Subcutaneous abdominal adipose tissue (tissue), 5 donors: ENCODE results near the gene NRIP1.

Experiments
- H3K27ac ChIP-seq: one replicate; pipeline ENCODE4 v1.7.0; 2013; ENCODE audit warnings: low read depth, mild to moderate bottlenecking, inconsistent platforms, low read length, moderate library complexity
- H3K27me3 ChIP-seq, 5 donors: one replicate each; pipeline ENCODE4 v1.7.0; 2013; ENCODE audit warnings: low read length in 5 of 5, inconsistent platforms in 1 of 5; ENCODE audit not compliant: control insufficient read depth in 5 of 5, insufficient read depth in 4 of 5
- H3K36me3 ChIP-seq, 5 donors: one replicate each; pipeline ENCODE4 v1.7.0; 2013; ENCODE audit warnings: low read length in 5 of 5; ENCODE audit not compliant: control insufficient read depth in 5 of 5, insufficient read depth in 5 of 5
- H3K4me1 ChIP-seq, 5 donors: one replicate each; pipeline ENCODE4 v1.7.0; 2013; ENCODE audit warnings: low read length in 5 of 5, mild to moderate bottlenecking in 3 of 5, moderate library complexity in 1 of 5; ENCODE audit not compliant: control insufficient read depth in 5 of 5, insufficient read depth in 5 of 5
- H3K4me3 ChIP-seq, 5 donors: one replicate each; pipeline ENCODE4 v1.7.0; 2013; ENCODE audit warnings: low read length in 5 of 5, low read depth in 1 of 5
- H3K9ac ChIP-seq, 5 donors: one replicate each; pipeline ENCODE4 v1.7.0; 2013; ENCODE audit warnings: low read length in 5 of 5, mild to moderate bottlenecking in 4 of 5, moderate library complexity in 3 of 5
- H3K9me3 ChIP-seq, 5 donors: one replicate each; pipeline ENCODE4 v1.7.0; 2013; ENCODE audit warnings: low read length in 5 of 5; ENCODE audit not compliant: control insufficient read depth in 5 of 5
- donor health status: healthy.
- donor health status: healthy.
- donor health status: healthy.
- donor health status: healthy.
- donor health status: healthy.

The NRIP1 gene

DNA sequence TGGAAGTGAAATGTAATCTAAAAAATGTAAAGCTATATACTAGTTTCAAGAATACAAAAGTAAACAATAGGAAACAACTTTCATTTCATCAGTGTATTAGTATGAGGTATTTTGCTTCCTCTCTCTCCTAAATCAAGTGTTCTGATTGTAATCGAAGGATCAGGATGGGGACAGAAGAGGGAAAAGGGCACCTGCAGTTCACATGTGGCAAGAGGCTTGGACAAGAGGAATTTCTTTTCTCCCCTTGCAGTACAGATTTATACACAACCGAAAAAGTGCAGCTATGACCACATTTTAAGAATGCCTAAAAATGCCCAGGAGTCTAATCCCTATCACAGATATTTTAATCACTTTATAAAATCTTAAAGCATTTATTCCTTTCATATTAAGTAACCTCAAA lies 63.7 kb downstream of the NRIP1 start:
- Histone ChIP-seq H3K9me3 (no peaks in the 10 kb centered on the region), H3K4me1 (peaks cover 0 to 48% (median 25%) of the 10 kb centered on the region in 5 donors), H3K4me3 (no peak overlapping the region), H3K36me3 (peaks cover 0 to 2% (median 0%) of the 10 kb centered on the region in 5 donors), H3K9ac (no peak overlapping the region), H3K27me3 (no peaks in the 10 kb centered on the region), H3K27ac (peak overlapping the region; percentile 21)

DNA sequence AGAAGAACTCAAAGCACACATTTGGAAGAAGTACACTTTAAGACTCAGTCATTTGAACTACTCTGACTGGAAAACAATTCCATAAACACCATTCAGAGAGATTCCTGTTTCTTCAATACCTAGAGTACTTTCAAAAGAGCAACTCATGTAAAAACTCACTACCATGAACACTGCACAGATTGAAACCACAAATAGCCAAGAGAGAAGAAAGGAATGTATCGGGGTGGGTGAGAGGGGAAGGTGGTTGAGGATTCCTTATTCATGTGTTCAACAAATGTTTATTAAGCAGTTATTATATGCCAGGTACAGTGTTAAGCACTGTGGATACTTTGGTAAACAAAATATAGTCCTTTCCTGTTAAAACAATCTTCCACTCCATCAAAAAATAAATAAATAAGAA lies 64.7 kb downstream of the NRIP1 start:
- Histone ChIP-seq H3K27me3 (no peaks in the 10 kb centered on the region), H3K4me1 (peaks cover 0 to 47% (median 26%) of the 10 kb centered on the region in 5 donors), H3K9ac (no peak overlapping the region), H3K27ac (peak overlapping the region; percentile 21), H3K36me3 (peaks cover 0 to 2% (median 0%) of the 10 kb centered on the region in 5 donors), H3K9me3 (no peaks in the 10 kb centered on the region), H3K4me3 (no peak overlapping the region)

DNA sequence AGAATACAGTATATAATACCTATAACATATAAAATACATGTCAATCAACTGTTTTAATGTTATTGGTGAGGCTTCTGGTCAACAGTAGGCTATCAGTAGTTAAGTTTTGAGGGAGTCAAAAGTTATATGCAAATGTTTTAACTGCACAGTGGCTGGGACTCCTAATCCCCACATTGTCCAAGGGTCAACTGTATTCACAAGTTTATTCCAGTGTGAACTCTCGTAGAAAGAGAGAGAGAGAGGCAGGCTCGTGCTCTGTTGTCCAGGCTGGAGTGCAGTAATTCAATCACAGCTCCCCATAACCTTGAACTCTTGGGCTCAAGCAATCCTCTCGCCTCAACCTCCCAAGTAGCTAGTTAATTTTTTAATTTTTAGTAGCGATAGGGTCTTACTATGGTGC lies 66.0 kb downstream of the NRIP1 start:
- peaks cover 0 to 2% (median 0%) of the 10 kb centered on the region in 5 donors for H3K36me3 ChIP-seq
- no peaks in the 10 kb centered on the region for H3K27me3 ChIP-seq
- H3K4me3 ChIP-seq: no peak overlapping the region
- H3K27ac ChIP-seq: peak overlapping the region; percentile 21
- H3K9me3 ChIP-seq: no peaks in the 10 kb centered on the region
- peaks cover 0 to 46% (median 28%) of the 10 kb centered on the region in 5 donors for H3K4me1 ChIP-seq
- no peak overlapping the region for H3K9ac ChIP-seq

DNA sequence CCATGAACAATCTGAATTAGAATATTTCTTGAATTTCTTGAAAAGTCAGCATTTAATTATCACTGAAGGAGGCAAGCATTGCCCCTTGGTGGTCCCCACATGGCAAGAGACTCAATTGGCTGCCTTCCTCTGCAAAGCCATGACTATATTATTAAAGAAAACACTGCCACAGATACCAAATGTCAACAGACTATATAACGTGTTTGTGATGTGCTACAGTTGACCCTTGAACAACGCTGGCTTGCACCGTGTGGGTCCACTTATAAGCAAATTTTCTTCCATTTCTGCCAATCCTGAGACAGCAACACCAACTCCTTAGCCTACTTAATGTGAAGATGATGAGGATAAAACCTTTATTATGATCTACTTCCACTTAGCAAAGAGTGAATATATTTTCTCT lies 66.5 kb downstream of the NRIP1 start:
- no peaks in the 10 kb centered on the region for H3K36me3 ChIP-seq
- peaks cover 0 to 46% (median 28%) of the 10 kb centered on the region in 5 donors for H3K4me1 ChIP-seq
- no peak overlapping the region for H3K27ac ChIP-seq
- H3K9me3 ChIP-seq: no peaks in the 10 kb centered on the region
- H3K4me3 ChIP-seq: no peak overlapping the region
- H3K9ac ChIP-seq: no peak overlapping the region
- no peaks in the 10 kb centered on the region for H3K27me3 ChIP-seq

DNA sequence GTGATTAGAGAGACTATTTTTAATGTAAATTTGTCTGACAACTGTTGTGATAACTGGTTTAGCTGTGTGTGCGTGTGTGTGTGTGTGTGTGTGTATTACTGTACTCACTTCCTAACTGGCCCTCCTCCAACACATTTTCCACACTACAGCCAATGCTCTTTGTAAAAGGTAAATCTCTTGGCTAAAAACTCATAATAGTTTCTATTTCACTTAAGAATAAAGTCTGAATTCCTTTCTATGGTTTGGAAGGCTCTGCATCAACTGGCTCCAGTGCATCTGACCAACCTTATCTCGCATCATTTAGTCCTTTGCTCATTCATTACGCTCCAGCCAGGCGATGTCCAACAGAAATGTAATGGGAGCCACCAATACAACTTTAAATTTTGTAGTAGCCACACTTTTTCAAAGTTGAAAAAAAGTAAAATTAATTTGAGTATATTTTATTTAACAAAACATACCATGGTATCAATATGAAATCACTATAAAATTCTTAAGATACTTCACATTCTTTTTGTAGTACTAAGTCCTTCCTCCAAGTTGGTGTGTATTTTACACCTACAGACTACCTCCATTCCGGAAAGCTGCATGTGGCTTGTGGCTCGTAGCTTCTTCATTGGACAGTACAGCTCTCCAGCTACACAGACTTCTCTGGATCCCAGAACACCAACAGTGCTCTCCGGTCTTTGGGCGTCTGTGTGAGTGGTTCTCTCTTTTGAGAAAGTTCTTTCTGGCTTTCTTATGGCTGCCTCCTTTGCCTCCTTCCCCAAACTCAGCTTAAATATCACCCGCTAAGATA lies 68.9 kb downstream of the NRIP1 start:
- H3K4me1 ChIP-seq: peaks cover 0 to 34% (median 17%) of the 10 kb centered on the region in 5 donors
- no peaks in the 10 kb centered on the region for H3K27me3 ChIP-seq
- no peaks in the 10 kb centered on the region for H3K9me3 ChIP-seq
- no peak overlapping the region for H3K27ac ChIP-seq
- no peak overlapping the region for H3K4me3 ChIP-seq
- H3K9ac ChIP-seq: no peak overlapping the region
- H3K36me3 ChIP-seq: peaks cover 0 to 7% (median 5%) of the 10 kb centered on the region in 5 donors

DNA sequence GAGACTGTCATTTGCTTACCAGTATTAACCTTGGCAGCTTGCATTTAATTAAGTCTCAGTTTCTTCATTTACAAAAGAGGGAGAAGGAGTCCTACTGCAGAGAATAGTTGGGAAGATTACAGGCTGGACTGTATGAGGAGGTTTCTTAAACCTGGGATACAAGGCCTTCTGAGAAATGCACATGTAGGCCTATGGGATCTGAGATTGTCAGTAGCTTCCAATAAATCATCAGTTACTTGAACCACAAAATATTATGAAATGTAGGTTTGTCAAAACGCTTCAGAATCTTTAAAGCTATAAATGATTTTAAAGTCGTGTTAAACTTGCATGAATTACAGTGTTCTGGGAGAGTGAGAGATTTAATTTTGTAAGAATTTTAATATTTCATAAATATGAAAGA lies 69.6 kb downstream of the NRIP1 start:
- Histone ChIP-seq H3K27me3 (no peaks in the 10 kb centered on the region), H3K4me3 (no peak overlapping the region), H3K9ac (no peak overlapping the region), H3K9me3 (no peaks in the 10 kb centered on the region), H3K27ac (peak overlapping the region; percentile 39), H3K4me1 (peaks cover 0 to 30% (median 17%) of the 10 kb centered on the region in 5 donors), H3K36me3 (peaks cover 0 to 12% (median 11%) of the 10 kb centered on the region in 5 donors)

DNA sequence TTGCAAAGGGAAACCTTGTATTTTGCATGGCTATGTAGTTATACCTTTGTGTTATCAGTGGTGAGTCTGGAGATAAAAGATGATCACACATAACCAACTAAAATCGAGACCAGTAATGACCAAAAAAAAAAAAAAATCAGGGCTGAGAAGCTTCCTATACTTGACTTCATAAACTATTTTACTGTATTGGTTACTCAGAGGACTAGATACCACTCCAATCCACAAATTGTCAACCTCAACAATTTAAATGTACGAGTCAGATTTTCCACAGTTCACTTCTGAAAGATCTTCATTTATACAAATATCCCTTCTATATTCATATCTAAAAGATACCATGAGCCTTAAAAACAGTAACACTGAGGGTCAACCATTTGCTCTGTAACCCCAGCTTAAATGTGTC lies 71.7 kb downstream of the NRIP1 start:
- H3K36me3 ChIP-seq: peaks cover 0 to 17% (median 14%) of the 10 kb centered on the region in 5 donors
- H3K27ac ChIP-seq: no peak overlapping the region
- no peaks in the 10 kb centered on the region for H3K27me3 ChIP-seq
- no peak overlapping the region for H3K4me3 ChIP-seq
- no peak overlapping the region for H3K9ac ChIP-seq
- H3K9me3 ChIP-seq: no peaks in the 10 kb centered on the region
- H3K4me1 ChIP-seq: peaks cover 0 to 27% (median 20%) of the 10 kb centered on the region in 5 donors

DNA sequence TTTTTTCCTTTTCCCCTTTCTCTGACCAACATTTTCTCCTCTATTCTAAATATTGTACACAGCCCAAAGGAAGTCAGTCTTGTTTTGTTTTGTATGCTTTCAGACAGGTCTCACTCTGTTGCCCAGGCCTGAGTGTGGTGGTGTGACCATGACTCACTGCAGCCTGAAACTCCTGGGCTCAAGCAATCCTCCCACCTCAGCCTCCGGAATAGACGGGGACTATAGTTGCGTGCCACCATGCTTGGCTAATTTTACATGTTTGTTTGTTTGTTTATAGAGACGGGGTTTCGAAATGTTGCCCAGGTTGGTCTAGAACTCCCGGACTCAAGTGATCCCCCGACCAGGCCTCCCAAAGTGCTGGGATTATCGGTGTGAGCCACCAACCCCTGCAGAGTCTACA lies 72.8 kb downstream of the NRIP1 start:
- Histone ChIP-seq H3K9me3 (no peaks in the 10 kb centered on the region), H3K36me3 (peaks cover 0 to 23% (median 18%) of the 10 kb centered on the region in 5 donors)

DNA sequence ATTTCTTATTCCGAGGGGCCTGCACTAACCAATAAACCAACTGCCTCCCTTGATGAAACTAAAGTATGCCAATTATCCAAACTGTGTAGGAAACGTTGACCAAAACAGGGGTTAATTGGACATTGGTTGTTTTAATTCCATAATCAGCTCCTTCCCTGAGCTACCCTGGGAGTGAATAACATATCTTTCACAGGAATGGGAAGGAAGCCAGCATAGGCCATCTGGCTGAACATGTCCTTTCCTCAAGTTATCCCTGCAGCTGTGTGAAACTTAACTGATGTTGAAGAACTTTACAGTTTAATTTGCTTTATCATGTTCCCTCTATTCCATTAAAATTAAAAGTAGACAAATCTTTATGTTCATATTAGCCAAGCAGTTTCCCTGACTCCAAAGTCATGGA lies 75.4 kb downstream of the NRIP1 start:
- no peaks in the 10 kb centered on the region for H3K9me3 ChIP-seq
- no peak overlapping the region for H3K27ac ChIP-seq
- no peak overlapping the region for H3K9ac ChIP-seq
- H3K36me3 ChIP-seq: peaks cover 0 to 23% (median 22%) of the 10 kb centered on the region in 5 donors
- H3K27me3 ChIP-seq: no peaks in the 10 kb centered on the region
- H3K4me1 ChIP-seq: peaks cover 0 to 19% (median 7%) of the 10 kb centered on the region in 5 donors
- no peak overlapping the region for H3K4me3 ChIP-seq

More for the DNA sequence above, 72.8 kb downstream of the NRIP1 start:
- Histone ChIP-seq H3K4me3 (no peak overlapping the region), H3K27me3 (no peaks in the 10 kb centered on the region), H3K27ac (peak overlapping the region; percentile 8), H3K4me1 (peaks cover 0 to 23% (median 18%) of the 10 kb centered on the region in 5 donors), H3K9ac (no peak overlapping the region)

DNA sequence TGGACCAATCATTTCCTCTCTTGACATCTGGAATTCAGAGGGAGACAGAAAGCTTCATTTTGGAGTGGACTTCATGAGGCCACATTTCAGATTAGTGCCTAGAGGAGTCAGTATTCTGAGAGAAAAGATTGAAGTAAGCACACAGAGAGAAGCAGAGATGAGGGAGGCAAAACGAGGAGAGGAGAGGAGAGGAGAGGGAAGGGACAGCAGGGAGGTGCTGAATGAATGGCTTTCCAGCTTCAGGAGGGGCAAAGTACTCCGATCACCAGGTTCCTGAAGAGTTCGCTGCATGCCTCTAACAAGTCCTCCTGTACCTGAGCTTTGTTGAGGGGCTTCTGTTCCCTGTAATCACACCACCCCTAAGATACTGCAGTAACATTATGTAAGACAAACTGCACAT lies 76.0 kb downstream of the NRIP1 start:
- peaks cover 0 to 19% (median 7%) of the 10 kb centered on the region in 5 donors for H3K4me1 ChIP-seq
- no peak overlapping the region for H3K4me3 ChIP-seq
- H3K9ac ChIP-seq: no peak overlapping the region
- no peaks in the 10 kb centered on the region for H3K9me3 ChIP-seq
- no peaks in the 10 kb centered on the region for H3K27me3 ChIP-seq
- H3K27ac ChIP-seq: peak overlapping the region; percentile 28
- peaks cover 0 to 28% (median 23%) of the 10 kb centered on the region in 5 donors for H3K36me3 ChIP-seq
